ACC112 (cell line): ENCODE measurements around the gene POM121.
"Not testable (repeated sequence)": the region's sequence is repeated elsewhere in the genome, so short reads cannot be mapped to it uniquely, and the experiment has no call there.

Experiments
- H2AFZ ChIP-seq: fragments of 200-600 bp; sonication (generic); one replicate; pipeline ENCODE4 v1.6.0; 2017; ENCODE audit warnings: antibody characterized with exemption, low read length; ENCODE audit not compliant: unreplicated experiment
- H3K27ac ChIP-seq: fragments of 200-600 bp; sonication (generic); 2 replicates; pipeline ENCODE4 v1.5.1; 2014; ENCODE audit warnings: low read depth, mild to moderate bottlenecking, antibody characterized with exemption, low read length, moderate library complexity
- H3K27me3 ChIP-seq: fragments of 200-600 bp; sonication (generic); 2 replicates; pipeline ENCODE4 v1.6.1; 2014; ENCODE audit warnings: mild to moderate bottlenecking, antibody characterized with exemption, low read length, moderate library complexity, mixed read lengths; ENCODE audit not compliant: insufficient read depth
- H3K36me3 ChIP-seq: fragments of 200-600 bp; sonication (generic); 2 replicates; pipeline ENCODE4 v1.6.1; 2016; ENCODE audit warnings: mild to moderate bottlenecking, antibody characterized with exemption, low read length, moderate library complexity, mixed read lengths; ENCODE audit not compliant: insufficient read depth
- H3K4me1 ChIP-seq: fragments of 200-600 bp; sonication (generic); one replicate; pipeline ENCODE4 v1.6.1; 2016; ENCODE audit warnings: low read length, mixed read lengths; ENCODE audit not compliant: insufficient read depth, unreplicated experiment, control insufficient read depth
- H3K4me3 ChIP-seq: fragments of 200-600 bp; sonication (generic); 2 replicates; pipeline ENCODE4 v1.5.1; 2014; ENCODE audit warnings: mild to moderate bottlenecking, low read depth, low read length
- H3K79me2 ChIP-seq: fragments of 200-600 bp; sonication (generic); one replicate; pipeline ENCODE4 v1.6.0; 2016; ENCODE audit warnings: low read length; ENCODE audit not compliant: control insufficient read depth, unreplicated experiment, insufficient read depth

Gene POM121

GRCh38 chr7:72924386-72924732, 536 bp upstream of the POM121 start:
- peaks cover 16% of the 10 kb centered on the region for H3K36me3 ChIP-seq
- no peaks in the 10 kb centered on the region for H3K27me3 ChIP-seq
- peak overlapping the region; percentile 86 for H3K4me3 ChIP-seq
- H2AFZ ChIP-seq = no peak overlapping the region
- peaks cover 47% of the 10 kb centered on the region for H3K79me2 ChIP-seq
- H3K27ac ChIP-seq = peak overlapping the region; percentile 82
- H3K4me1 ChIP-seq = peaks cover 17% of the 10 kb centered on the region

GRCh38 chr7:72925546-72926120, 738 bp downstream of the POM121 start:
- peak overlapping the region; percentile 82 for H3K27ac ChIP-seq
- peaks cover 15% of the 10 kb centered on the region for H3K4me1 ChIP-seq
- H2AFZ ChIP-seq = no peak overlapping the region
- H3K36me3 ChIP-seq = peaks cover 23% of the 10 kb centered on the region
- no peaks in the 10 kb centered on the region for H3K27me3 ChIP-seq
- H3K4me3 ChIP-seq = peak overlapping the region; percentile 86
- peaks cover 39% of the 10 kb centered on the region for H3K79me2 ChIP-seq

- Histone ChIP-seq H3K4me1 (peaks cover 15% of the 10 kb centered on the region), H3K36me3 (peaks cover 23% of the 10 kb centered on the region), H3K79me2 (peaks cover 33% of the 10 kb centered on the region)
- H3K4me3 ChIP-seq, H3K27me3 ChIP-seq, H2AFZ ChIP-seq, H3K27ac ChIP-seq: not testable (repeated sequence)
Measured at GRCh38 chr7:72927791-72928190, 2.9 kb downstream of the POM121 start.

GRCh38 chr7:72928216-72928615, 3.3 kb downstream of the POM121 start:
- H3K36me3 ChIP-seq = peaks cover 23% of the 10 kb centered on the region

GRCh38 chr7:72942022-72942705, 17.3 kb downstream of the POM121 start:
- H3K36me3 ChIP-seq, H3K4me3 ChIP-seq, H3K27ac ChIP-seq, H3K27me3 ChIP-seq, H3K79me2 ChIP-seq, H2AFZ ChIP-seq, H3K4me1 ChIP-seq: not testable (repeated sequence)

More at GRCh38 chr7:72928216-72928615, 3.3 kb downstream of the POM121 start:
- H3K4me3 ChIP-seq, H3K27ac ChIP-seq, H2AFZ ChIP-seq, H3K27me3 ChIP-seq: not testable (repeated sequence)
- peaks cover 33% of the 10 kb centered on the region for H3K79me2 ChIP-seq
- peaks cover 15% of the 10 kb centered on the region for H3K4me1 ChIP-seq

DNA sequence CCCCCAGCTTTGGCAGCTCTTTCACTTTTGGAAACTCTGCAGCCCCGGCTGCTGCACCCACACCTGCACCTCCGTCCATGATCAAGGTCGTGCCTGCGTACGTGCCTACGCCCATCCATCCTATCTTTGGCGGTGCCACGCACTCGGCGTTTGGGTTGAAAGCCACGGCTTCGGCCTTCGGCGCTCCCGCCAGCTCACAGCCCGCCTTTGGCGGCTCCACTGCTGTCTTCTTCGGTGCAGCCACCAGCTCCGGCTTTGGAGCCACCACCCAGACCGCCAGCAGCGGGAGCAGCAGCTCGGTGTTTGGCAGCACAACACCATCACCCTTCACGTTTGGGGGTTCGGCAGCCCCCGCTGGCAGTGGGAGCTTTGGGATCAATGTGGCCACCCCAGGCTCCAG, 18.1 kb downstream of the POM121 start:
- H3K4me3 ChIP-seq, H3K4me1 ChIP-seq, H3K27me3 ChIP-seq, H3K36me3 ChIP-seq, H2AFZ ChIP-seq, H3K27ac ChIP-seq, H3K79me2 ChIP-seq: not testable (repeated sequence)

DNA sequence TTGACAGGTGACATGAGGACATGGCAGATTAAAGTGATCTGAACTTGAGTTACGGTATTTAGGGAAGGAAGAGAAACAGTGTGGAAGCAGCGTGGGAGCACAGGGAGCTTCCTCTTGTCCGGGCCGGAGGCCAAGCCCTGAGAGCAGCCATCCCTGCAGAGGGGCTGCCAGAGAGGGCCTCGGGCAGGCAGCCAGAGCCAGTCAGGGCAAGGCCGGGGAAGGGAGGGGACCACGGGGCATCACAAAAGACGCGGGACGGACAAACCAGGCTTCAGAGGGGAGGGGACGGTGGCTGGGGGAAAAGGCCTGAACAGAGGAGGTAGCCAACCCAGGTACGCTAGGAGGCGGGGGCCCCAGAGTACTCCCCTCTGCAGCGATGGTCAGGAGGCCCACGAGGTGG, 20.0 kb downstream of the POM121 start:
- not testable (repeated sequence) for H3K36me3 ChIP-seq, H3K4me3 ChIP-seq, H2AFZ ChIP-seq, H3K27ac ChIP-seq, H3K27me3 ChIP-seq, H3K4me1 ChIP-seq, H3K79me2 ChIP-seq

- H3K36me3 ChIP-seq, H2AFZ ChIP-seq, H3K4me3 ChIP-seq, H3K27me3 ChIP-seq, H3K27ac ChIP-seq, H3K79me2 ChIP-seq, H3K4me1 ChIP-seq: not testable (repeated sequence)
Measured at GRCh38 chr7:72945597-72945996, 20.7 kb downstream of the POM121 start.

DNA sequence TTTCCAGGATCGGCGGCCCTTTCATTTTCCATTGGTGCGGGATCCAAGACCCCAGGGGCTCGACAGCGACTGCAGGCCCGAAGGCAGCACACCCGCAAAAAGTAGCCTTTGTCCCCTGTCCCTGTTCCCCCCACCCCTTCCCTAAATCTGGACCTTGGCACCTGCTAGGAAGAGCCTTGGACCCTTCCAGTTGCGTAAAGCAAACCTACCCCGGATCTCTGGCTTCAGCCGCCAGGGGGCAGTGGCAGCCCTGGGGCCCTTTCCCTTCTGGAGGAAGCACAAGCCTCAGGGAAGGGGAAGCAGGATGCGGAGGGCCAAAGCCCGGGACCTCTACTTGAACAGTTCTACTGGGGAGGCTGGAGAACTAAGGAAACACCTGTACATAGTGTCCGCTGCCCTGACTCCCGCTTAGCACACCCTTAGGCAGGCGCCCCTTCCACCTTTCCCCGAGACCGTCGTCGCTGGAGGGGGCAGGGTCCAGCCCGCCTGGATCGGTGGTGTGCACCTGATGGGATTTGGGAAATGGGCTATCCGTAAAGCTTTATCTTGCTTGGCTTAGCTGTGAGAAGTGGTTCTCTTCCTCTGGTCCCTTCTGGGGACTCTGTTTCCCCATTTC, 21.3 kb downstream of the POM121 start:
- not testable (repeated sequence) for H3K27me3 ChIP-seq, H2AFZ ChIP-seq, H3K27ac ChIP-seq, H3K36me3 ChIP-seq, H3K79me2 ChIP-seq, H3K4me1 ChIP-seq, H3K4me3 ChIP-seq

DNA sequence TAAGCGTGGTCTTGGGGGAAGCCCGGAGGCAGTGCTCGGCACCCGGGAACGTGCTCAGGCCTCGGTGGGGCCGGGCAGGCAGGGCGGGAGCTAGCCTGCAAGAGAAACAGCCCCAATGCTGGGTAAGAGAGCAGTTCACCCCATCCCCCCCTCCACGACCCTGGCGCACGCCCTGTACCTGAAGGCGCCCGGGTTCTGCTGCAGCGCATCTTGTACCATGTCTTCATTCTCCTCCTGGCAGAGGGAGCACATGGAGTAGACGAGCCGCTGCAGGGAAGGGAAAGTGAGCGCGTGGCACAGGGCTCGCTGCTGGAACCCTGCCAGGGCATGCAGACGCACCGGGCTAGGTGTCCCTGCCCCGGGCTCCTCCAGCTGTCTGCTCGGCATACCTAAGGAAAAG, 23.8 kb downstream of the POM121 start:
- not testable (repeated sequence) for H2AFZ ChIP-seq, H3K79me2 ChIP-seq, H3K4me1 ChIP-seq, H3K4me3 ChIP-seq, H3K27ac ChIP-seq, H3K27me3 ChIP-seq, H3K36me3 ChIP-seq

GRCh38 chr7:72949276-72949675, 24.4 kb downstream of the POM121 start:
- not testable (repeated sequence) for H3K4me3 ChIP-seq, H3K36me3 ChIP-seq, H3K79me2 ChIP-seq, H3K27ac ChIP-seq, H3K27me3 ChIP-seq, H2AFZ ChIP-seq, H3K4me1 ChIP-seq
